HepG2 (cell line): ENCODE data around the gene ASPM. TPM values are rescaled to one million over a fixed set of nuclear protein-coding genes. Genes with fewer than 3 reads are reported as not detected.

ENCODE experiments used
- LCORL ChIP-seq, 2 experiments: fragments of 450-650 bp in 1 of 2; sonication (generic) in 1 of 2; formaldehyde crosslinking in 1 of 2; IDR thresholded peaks; 2 replicates each; pipeline versions ENCODE4 v1.5.0 to v1.6.1; 2017 to 2020; ENCODE audit warnings: antibody characterized with exemption in 1 of 2, missing genetic modification reagents in 1 of 2
- NCOA5 ChIP-seq: sonication (generic); formaldehyde crosslinking; IDR thresholded peaks from 2 replicates; pipeline ENCODE4 v1.4.0; 2020; ENCODE audit warnings: missing genetic modification reagents
- NCOR1 ChIP-seq: fragments of 200-600 bp; sonication (generic); IDR thresholded peaks from 2 replicates; pipeline ENCODE4 v1.7.0; 2017; ENCODE audit warnings: antibody characterized with exemption, low read length, borderline replicate concordance
- NFKBIZ ChIP-seq: IDR thresholded peaks from 2 replicates; pipeline ENCODE4 v1.6.1; 2018; ENCODE audit warnings: missing genetic modification reagents, missing compliant biosample characterization
- PPARG ChIP-seq: conservative IDR thresholded peaks from 2 replicates; pipeline ENCODE4 v1.6.1; 2016; ENCODE audit warnings: missing biosample characterization, missing genetic modification reagents
- SMAD3 ChIP-seq: sonication (generic); formaldehyde crosslinking; IDR thresholded peaks from 2 replicates; pipeline ENCODE4 v1.4.0; 2020; ENCODE audit warnings: missing genetic modification reagents
- ZNF644 ChIP-seq: IDR thresholded peaks from 2 replicates; pipeline ENCODE4 v1.6.1; 2016; ENCODE audit warnings: low read depth
- ZSCAN30 ChIP-seq: sonication (generic); formaldehyde crosslinking; IDR thresholded peaks from 2 replicates; pipeline ENCODE4 v1.5.0; 2020; ENCODE audit warnings: mild to moderate bottlenecking, missing genetic modification reagents
- polyA plus RNA-seq, 8 experiments: library from polyadenylated mRNA; depleted of rRNA in 3 of 8; stranded (reverse) in 7 of 8; unstranded in 1 of 8; fragments of >200 nt; fragmentation: Illumina TruSeq in 4 of 8; extraction: Trizol in 4 of 8; gene quantifications; 2 replicates each; pipeline versions ENCODE4 v1.2.1 to v1.2.3, GENCODE V29; 2011 to 2016; ENCODE audit warnings: low read depth in 4 of 8, missing spikeins in 1 of 8, mixed read lengths in 1 of 8; ENCODE audit not compliant: insufficient read depth in 1 of 8
- total RNA-seq, 5 experiments: library from RNA; depleted of rRNA; stranded (reverse); fragments of >200 nt; fragmentation: Illumina TruSeq; extraction: Trizol; gene quantifications; 2 replicates each; pipeline ENCODE4 v1.2.3, GENCODE V29; 2016; ENCODE audit warnings: low read depth in 1 of 5
- TF ChIP-seq, protein P1 (sequence below), 2 experiments: fragments of 450-650 bp in 1 of 2; sonication (generic) in 1 of 2; formaldehyde crosslinking in 1 of 2; IDR thresholded peaks; 2 replicates each; pipeline versions ENCODE4 v1.6.1 to v1.8.0; 2016 to 2022; ENCODE audit warnings: antibody characterized with exemption in 1 of 2, mild to moderate bottlenecking in 1 of 2, missing genetic modification reagents in 1 of 2
- TF ChIP-seq, protein P2 (sequence below), 2 experiments: sonication (generic) in 1 of 2; formaldehyde crosslinking in 1 of 2; IDR thresholded peaks; 2 replicates each; pipeline versions ENCODE4 v1.4.0 to v1.6.1; 2016 to 2020; ENCODE audit warnings: borderline replicate concordance in 1 of 2, low read depth in 1 of 2, mild to moderate bottlenecking in 1 of 2, missing genetic modification reagents in 1 of 2

ASPM gene
- total and polyA plus RNA-seq, 2 of the 13 experiments (the other 11 are each of a cell fraction or from before 2014, with no cell fraction given), result 7.7 to 29.1 TPM

DNA sequence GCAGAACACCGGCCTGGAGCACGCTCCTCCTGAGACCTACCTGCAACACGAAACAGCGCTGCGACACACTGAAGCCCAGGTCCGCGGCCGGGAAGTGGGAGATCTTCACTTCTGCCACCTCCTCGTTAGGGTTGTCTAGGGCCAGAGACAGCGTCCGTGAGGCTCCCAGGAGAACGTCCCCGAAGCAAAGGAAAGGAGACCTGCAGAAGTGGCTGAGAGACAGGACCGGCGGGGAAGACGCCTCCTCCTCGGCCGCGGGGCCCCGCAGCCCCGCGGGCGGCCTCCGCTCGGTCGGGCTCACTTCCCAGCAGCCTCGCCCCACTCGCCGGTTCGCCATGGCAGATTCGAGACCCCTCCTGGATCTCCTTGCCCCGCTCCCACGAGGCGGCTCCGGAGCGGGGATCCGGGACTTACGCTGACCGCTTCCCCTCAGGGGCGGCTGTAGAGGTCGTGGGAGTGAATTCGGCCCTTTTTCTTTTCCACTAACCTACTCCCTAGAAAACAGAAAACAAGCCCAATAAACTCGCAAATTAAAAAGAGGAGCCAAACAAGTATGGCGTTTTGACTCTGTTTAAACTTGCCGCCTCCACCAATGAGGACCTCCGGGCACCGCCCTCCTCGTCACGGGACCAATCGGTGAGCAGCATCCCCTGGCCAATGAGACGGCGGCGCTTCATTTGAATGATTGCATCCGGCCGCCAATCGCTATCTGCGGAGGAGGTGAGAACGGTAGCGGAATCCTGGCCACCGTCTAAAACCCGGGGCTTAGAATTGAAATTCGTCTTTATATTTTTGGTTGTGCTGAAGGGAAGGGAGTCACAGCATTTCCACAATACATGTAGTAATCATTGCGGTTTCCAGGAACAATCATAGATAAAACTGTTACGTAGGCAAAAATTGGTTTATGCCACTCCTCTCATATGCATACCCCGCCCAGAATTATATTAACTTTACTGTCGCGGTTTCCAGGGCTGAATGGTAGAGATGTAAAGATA is at the start of gene ASPM (continued):
- TF ChIP-seq, protein P1, sequence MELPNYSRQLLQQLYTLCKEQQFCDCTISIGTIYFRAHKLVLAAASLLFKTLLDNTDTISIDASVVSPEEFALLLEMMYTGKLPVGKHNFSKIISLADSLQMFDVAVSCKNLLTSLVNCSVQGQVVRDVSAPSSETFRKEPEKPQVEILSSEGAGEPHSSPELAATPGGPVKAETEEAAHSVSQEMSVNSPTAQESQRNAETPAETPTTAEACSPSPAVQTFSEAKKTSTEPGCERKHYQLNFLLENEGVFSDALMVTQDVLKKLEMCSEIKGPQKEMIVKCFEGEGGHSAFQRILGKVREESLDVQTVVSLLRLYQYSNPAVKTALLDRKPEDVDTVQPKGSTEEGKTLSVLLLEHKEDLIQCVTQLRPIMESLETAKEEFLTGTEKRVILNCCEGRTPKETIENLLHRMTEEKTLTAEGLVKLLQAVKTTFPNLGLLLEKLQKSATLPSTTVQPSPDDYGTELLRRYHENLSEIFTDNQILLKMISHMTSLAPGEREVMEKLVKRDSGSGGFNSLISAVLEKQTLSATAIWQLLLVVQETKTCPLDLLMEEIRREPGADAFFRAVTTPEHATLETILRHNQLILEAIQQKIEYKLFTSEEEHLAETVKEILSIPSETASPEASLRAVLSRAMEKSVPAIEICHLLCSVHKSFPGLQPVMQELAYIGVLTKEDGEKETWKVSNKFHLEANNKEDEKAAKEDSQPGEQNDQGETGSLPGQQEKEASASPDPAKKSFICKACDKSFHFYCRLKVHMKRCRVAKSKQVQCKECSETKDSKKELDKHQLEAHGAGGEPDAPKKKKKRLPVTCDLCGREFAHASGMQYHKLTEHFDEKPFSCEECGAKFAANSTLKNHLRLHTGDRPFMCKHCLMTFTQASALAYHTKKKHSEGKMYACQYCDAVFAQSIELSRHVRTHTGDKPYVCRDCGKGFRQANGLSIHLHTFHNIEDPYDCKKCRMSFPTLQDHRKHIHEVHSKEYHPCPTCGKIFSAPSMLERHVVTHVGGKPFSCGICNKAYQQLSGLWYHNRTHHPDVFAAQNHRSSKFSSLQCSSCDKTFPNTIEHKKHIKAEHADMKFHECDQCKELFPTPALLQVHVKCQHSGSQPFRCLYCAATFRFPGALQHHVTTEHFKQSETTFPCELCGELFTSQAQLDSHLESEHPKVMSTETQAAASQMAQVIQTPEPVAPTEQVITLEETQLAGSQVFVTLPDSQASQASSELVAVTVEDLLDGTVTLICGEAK (IDR thresholded peaks at IDR 0.05), result no peak
- TF ChIP-seq, protein P1 (CRISPR knock-in tag; IDR thresholded peaks at IDR 0.05), result no peak
- TF ChIP-seq SMAD3 (CRISPR knock-in tag) (no peak), NCOA5 (CRISPR knock-in tag) (no peak), NCOR1 (peak; percentile 23; the same call in 1 of the 2 replicates), PPARG (CRISPR knock-in tag) (no peak), NFKBIZ (no peak), ZNF644 (CRISPR knock-in tag) (no peak), ZSCAN30 (CRISPR knock-in tag) (no peak), LCORL (IDR thresholded peaks at IDR 0.05) (no peak), LCORL (CRISPR knock-in tag; IDR thresholded peaks at IDR 0.05) (0 out of 2 replicates have a peak, but pooled peaks have one; percentile 39)
- TF ChIP-seq, protein P2, sequence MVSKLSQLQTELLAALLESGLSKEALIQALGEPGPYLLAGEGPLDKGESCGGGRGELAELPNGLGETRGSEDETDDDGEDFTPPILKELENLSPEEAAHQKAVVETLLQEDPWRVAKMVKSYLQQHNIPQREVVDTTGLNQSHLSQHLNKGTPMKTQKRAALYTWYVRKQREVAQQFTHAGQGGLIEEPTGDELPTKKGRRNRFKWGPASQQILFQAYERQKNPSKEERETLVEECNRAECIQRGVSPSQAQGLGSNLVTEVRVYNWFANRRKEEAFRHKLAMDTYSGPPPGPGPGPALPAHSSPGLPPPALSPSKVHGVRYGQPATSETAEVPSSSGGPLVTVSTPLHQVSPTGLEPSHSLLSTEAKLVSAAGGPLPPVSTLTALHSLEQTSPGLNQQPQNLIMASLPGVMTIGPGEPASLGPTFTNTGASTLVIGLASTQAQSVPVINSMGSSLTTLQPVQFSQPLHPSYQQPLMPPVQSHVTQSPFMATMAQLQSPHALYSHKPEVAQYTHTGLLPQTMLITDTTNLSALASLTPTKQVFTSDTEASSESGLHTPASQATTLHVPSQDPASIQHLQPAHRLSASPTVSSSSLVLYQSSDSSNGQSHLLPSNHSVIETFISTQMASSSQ (IDR thresholded peaks at IDR 0.05; ENCODE audit: low read depth), result 0 out of 2 replicates have a peak, but pooled peaks have one; percentile 19
- TF ChIP-seq, protein P2 (CRISPR knock-in tag; IDR thresholded peaks at IDR 0.05; ENCODE audit: borderline replicate concordance), result no peak
